GM19099 (cell line): Measurements from ENCODE around the gene DRD4.

ENCODE experiments used
- POLR2A ChIP-seq: IDR thresholded peaks from 3 replicates; pipeline ENCODE4 v1.6.1; 2011; ENCODE audit warnings: low read depth; ENCODE audit not compliant: insufficient read length; ENCODE audit errors: extremely low read depth

The DRD4 gene

DNA sequence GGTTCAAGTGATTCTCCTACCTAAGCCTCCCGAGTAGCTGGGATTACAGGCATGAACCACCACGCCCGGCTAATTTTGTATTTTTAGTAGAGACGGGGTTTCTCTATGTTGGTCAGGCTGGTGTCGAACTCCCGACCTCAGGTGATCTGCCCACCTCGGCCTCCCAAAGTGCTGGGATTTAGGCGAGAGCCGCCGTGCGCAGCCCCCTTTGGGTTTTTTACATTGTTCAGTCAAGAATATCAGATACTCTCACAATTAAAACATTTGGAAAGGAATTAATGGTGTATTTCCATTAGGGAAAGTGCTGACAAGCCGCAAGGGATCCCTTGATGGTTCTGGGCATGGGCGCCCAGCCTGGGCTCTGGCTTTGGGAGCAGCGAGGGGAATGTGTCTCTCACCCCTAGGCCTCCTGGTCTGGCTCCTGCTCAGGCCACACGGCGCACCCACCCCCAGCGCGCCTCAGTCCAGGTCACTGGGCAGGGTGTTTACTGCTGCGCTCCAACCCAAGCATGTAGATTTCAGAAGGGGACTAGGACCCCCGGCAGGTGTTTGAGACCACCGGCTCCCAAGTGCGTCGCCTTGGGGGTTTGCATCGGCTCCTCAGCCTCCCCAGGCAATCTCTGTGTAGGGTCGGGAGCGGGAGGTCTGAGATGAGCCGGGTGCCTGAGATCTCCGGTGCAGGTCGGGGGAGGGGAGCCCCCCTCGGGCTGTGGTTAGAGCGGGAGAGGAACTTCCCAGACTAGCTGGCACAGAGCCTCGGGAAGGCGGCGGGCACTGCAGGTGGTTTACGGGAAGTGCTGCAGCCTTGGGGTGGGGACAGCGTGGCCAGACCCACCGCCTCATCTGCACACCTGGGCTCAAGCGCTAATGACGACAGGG is 20.5 kb upstream of the DRD4 start:
- no peak for TF ChIP-seq POLR2A

DNA sequence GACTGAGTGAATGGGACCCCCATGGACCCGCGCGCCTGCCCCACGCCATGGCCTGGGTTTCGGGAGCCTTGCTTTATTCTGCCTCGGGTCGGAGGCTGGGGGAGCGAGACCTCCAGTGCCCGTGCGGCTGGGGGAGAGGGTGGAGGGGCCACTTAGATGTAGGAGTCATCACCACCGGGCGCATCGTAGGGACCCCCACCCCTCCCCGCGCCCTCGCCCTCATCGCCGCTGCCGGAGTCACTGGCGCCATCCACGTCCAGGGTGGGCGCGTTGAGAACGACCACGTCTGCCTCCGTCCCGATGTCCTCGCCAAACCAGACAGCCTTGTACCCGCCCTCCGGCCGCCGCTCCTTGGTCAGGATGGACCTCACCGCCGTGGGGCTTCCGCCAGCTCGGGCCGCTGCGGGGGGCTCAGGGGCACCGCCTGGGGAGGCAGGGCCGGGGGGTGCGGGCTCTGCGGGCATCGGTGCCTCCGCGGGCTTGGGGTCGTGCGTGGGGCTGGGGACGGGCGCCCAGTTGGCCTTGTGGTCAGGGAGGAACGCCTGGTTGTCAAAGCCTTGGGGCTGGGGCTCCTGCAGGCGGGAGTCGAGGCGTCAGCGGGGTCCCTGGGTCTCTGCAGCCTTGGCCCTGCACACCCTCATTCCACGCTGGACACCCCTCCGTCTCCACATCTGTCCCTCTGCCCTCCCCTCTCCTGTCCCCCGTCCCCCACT is 19.7 kb upstream of the DRD4 start:
- TF ChIP-seq POLR2A: no peak

DNA sequence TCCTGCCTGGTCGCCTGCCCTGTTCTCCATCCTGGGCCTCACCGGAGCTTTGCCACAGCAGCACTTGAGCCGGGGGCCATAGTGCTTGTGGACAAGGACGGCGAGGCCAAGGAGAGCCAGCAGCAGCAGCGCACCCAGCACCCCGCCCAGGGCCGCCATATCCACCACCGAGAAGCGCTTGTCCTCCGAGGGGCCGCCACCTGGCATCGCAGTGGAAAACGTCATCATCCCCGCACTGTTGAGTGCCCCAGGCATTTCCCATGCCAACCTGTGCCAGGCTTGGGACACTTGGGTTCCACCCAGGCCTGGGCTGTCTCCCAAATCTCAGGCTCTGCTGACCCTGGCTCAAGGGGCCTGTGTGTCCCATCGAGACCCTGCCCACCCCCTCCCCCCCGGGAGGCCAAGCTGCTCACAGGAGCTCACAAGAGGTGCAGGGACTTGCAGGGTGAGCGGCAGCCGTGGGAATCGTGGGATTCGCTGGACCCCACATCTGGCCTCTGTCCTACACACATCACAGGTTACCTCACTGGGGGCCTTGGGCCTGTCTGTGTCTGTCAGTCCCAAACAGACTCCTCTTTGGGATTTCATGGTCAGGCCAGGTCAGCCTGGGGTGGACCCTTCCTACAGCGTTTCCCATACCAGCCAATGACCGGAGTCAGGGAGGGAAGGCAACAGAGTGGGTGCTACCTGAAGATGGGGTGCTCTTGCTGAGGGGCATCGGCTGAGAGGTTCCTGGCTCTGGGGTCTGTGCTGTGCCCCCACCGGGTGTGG is 19.0 kb upstream of the DRD4 start:
- no peak for TF ChIP-seq POLR2A

DNA sequence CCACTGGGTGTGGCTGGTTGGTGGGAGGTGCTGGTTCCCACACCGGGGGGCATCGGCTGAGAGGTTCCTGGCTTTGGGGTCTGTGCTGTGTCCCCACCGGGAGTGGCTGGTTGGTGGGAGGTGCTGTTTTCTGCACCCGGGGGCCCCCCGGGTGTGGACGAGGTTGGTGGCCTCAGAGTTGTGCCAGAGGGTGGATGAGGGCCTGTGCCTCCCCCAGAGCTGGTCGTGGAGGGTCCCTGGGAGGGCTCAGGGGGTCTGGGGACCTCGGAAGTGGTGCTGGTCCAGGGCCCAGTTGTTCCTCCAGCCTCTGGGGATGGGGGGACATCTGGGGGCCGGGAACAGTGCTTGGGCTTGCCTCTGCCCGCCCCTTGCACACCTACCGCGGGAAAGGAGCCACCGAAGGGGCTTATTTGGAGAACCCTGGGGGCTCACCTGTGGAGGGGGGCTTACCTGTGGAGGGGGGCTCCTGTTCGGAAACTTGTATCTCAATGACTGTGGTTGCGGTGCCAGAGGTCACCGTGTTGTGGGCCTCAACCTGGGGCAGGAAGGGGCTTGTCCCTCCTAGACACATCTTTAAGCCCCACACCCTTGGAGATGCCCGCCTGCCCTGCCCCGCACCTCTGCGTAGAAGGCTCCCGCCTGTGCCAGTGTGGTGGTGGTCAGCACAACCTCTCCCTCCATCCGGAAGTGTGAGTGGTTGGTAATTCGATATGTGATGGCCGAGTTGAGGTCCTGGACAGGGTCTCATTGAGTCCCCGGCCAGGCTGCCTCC is 18.0 kb upstream of the DRD4 start:
- TF ChIP-seq POLR2A: no peak

DNA sequence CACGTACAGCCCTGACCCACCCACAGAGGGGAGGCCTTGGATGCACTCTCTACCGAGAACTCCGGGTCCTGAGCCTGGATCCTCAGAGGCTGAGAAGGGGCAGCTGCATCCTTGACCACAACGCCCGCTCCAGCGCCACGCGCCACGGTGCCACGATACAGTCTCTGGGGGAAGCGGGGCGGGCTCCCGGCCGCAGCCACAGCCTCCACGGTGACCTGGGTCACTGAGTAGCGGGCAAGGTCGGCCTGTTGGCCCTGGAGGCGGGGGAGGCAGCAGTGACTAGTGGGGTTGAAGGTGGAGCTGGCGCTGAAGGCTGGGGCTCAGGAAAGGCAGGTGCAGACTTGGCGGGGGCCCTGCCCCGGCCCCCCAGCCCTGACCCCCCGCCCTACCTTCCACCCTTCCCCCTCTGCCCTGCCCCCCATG is 17.4 kb upstream of the DRD4 start:
- no peak for TF ChIP-seq POLR2A

DNA sequence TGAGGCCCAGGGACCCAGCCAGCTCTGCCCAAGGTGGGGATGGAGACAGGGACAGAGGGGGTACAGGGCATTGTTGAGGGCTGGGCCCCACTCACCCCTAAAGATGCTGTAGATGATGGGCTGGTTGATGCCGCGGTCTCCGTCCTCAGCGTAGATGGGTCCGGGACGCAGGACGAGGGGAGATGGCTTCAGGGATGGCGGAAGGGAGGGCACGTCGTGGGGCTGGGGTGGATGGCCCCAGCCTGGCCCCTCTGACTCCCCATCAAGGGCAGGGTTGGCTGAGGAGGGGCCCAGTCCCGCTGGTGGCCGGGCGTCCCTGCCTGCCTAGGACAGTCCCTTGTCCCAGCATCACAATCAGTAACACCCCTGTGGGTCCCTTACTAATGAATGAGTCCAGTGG is 16.9 kb upstream of the DRD4 start:
- TF ChIP-seq POLR2A: no peak

GRCh38 chr11:620935-621814 is 15.9 kb upstream of the DRD4 start:
- TF ChIP-seq POLR2A: no peak

- no peak for TF ChIP-seq POLR2A
These were observed 15.2 kb upstream of the DRD4 start for GRCh38 chr11:621838-622237.

DNA sequence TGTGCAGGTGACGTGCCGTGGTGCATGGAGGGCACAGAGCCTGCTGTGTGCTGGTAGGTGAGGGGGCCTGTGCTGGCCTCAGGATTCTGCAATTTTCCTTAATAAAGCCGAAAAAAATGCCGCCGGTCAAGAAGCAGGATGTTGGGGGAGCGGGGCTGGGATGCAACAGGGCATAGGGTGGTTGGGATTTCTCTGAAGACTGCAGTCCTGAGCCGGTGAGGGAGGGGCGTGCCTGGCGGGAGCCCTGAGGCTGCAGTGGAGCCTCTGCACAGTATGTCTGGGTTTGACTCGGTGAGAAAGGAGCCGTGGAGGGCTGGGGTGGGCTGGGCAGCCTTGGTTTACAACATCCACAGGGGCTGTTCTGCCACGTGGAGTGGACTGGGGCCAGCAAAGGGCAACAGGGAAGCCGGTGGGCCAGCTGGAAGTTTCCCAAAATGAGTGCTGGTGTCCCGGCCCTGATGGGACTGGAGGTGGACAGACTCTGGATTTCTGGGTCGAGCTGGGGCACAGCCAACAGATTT is 13.7 kb upstream of the DRD4 start:
- no peak for TF ChIP-seq POLR2A

- TF ChIP-seq POLR2A: no peak
These were observed 12.9 kb upstream of the DRD4 start for GRCh38 chr11:623999-624704.

DNA sequence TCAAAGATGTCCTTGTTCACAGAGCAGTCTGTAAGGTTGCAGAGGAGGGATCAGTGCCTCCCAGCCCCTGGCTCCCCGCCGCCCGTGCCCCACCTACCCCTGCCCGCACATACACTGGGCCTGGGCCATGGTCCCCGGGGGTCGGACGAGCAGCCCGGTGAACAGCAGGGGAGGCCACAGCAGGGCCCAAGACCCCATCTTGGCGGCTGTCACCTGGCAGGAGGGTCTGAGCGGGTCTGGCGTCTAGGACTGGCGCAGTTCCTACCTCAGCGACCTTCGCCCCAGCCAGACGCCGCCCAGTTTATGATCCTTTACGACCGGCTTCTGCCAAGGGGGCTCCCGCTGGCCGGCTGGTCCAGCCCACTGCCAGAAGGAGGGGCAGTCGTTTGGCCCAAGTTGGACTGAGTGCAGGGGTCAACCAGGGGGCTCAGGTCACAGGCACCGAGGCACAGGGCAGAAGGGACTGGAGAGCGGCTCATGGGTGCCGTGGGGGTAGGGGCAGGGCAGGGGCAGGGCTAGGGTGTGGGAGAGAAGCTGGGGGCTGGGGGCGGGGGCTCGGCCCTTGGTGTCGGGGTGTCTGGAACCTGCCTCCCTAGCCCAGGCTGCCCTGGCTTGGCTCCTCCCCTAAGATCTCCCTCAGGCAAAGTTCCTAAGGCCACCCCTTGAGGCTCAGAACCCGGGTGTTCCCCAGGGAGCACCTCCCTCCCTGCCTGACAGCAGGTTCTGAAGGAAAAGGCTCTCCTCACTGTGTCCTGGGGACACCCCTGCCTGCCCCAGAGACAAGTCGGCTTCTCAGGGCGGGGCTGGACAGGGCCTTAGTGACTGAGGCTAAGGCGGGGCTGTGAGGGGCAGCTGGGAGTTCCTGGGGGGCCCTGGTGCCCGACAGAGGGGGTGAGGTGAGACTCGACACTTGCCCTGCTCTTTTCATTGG is 12.1 kb upstream of the DRD4 start, which contains the start of gene CDHR5:
TSS of gene CDHR5 (minus strand) at position 251 of the 931 bp plus-strand sequence. CDS start at position 198, 53 bp downstream.
- TF ChIP-seq POLR2A: no peak
